ENCODE results near the gene PRPF18.

DNA sequence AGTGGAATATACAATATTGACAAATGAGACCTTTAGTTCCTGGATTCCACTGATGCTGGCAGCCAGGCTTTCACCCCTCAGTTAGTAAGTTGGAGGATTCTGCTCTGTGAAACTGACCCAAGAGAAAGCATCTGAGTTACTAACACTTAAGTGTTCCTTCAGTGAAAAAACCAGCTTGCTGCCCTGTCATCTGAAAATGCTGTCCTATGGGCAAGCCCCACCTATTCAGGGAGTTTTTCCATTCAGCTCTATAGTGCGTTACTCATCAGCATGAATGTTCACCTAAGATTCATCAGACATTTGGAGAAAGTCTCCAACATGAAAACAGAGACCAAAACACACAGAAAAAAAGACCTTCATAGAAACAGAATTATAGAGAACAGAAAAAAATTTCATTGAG lies 37.9 kb downstream of the PRPF18 start:
- TF ChIP-seq CTCF (IDR thresholded peaks at IDR 0.05) (no peak), EZH2 (IDR thresholded peaks at IDR 0.05; ENCODE audit: borderline replicate concordance, insufficient read depth, low read depth, low read length, poor library complexity, severe bottlenecking) (no peak)
